GM18526 (cell line): ENCODE measurements around the gene ANGPTL8.

Experiments used
- POLR2A ChIP-seq: IDR thresholded peaks from 3 replicates; pipeline ENCODE4 v1.6.1; 2011; ENCODE audit not compliant: insufficient read length; ENCODE audit errors: extremely low read depth

Gene ANGPTL8

DNA sequence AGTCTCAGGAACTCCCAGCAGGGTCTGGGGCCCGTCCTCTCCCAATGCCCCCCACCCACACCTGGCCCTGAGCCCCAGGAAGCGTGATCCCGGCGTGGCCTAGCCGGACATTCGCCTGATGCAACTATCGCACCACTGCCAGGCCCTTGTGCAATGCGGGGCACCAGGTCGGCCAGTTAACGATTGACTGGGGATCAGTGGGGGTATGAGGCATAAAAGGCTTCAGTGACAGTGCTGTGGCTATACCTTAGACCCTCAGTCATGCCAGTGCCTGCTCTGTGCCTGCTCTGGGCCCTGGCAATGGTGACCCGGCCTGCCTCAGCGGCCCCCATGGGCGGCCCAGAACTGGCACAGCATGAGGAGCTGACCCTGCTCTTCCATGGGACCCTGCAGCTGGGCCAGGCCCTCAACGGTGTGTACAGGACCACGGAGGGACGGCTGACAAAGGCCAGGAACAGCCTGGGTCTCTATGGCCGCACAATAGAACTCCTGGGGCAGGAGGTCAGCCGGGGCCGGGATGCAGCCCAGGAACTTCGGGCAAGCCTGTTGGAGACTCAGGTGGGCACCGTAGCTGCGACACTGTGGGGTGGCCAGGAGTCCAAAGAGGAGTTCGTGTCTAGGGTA is at the start of gene ANGPTL8:
Gene ANGPTL8, plus strand, starts transcription at position 243 of the 624 bp plus-strand sequence. Its CDS starts 19 bp downstream, at position 262.
- no peak for TF ChIP-seq POLR2A

- TF ChIP-seq POLR2A = no peak
Observed at GRCh38 chr19:11190501-11190900, 48.9 kb upstream of the ANGPTL8 start.

- TF ChIP-seq POLR2A = no peak
Observed at GRCh38 chr19:11191273-11191755, 48.1 kb upstream of the ANGPTL8 start.

GRCh38 chr19:11191934-11192333 is 47.5 kb upstream of the ANGPTL8 start:
- no peak for TF ChIP-seq POLR2A

GRCh38 chr19:11192957-11193939 is 46.2 kb upstream of the ANGPTL8 start:
- TF ChIP-seq POLR2A = no peak

DNA sequence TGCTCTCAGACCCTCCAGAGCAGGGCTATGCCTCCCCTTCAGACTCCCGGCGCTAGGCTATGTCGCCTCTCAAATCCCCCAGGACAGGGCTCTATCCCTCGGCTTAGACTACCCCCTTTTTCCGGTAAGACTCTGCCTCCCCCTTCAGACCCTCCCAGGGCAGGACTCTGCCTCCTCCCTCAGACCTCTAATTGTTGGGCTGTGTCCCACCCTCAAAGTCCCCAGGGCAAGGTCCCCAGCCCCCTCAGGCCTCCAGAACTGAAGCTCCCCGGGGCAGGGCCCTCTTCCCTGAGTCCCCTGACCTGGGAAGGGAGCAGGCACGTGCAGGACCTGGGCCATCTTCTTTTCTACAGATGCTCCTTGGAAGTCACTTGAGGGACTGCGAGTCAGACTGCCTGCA is 45.2 kb upstream of the ANGPTL8 start:
- TF ChIP-seq POLR2A = no peak

DNA sequence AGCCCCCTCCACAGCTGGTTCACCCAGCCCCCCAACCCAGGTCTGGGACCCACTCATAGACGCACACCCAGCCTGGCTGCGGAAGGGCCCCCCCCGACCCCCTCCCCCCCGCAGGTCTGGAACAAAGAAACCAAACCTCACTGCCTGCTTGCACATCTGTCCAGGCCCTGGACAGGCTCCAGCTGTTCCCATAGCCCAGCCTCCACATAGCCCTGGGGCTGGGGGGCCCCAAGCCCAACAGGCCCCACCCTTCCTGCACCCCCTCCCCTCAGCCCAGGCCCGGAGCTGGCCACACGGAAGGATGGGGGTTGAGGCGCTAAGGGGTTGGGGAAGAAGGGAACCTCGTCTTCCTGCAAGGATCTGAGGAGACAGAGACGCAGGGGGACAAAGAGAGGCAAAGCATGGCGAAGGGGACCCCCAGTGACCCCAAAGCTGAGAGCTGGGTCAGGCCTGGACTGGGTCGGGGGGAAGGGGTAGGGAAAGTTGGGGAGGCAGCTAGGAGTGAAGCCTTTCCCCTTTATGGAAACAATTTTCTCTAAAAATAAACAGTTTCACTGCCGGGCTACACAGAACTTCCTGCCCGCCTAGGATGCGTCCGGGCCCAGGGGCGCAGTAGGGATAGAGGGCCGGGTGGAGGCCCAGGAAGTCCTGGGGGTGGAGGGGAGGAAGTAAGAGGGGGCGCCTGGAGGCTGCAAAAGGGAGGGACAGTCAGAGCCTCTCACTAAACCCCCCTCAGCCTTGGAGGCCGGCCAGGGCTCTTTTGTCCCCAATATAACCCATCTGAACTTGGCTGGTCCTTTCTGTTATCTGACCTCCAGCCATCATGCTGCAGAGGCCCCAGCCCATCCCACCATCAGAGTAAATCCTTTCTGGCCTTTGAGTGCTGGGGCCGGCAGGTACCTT is 44.5 kb upstream of the ANGPTL8 start:
- no peak for TF ChIP-seq POLR2A

- no peak for TF ChIP-seq POLR2A
Observed at GRCh38 chr19:11195681-11196080, 43.7 kb upstream of the ANGPTL8 start.

GRCh38 chr19:11196406-11197287 is 42.8 kb upstream of the ANGPTL8 start:
- TF ChIP-seq POLR2A = no peak

DNA sequence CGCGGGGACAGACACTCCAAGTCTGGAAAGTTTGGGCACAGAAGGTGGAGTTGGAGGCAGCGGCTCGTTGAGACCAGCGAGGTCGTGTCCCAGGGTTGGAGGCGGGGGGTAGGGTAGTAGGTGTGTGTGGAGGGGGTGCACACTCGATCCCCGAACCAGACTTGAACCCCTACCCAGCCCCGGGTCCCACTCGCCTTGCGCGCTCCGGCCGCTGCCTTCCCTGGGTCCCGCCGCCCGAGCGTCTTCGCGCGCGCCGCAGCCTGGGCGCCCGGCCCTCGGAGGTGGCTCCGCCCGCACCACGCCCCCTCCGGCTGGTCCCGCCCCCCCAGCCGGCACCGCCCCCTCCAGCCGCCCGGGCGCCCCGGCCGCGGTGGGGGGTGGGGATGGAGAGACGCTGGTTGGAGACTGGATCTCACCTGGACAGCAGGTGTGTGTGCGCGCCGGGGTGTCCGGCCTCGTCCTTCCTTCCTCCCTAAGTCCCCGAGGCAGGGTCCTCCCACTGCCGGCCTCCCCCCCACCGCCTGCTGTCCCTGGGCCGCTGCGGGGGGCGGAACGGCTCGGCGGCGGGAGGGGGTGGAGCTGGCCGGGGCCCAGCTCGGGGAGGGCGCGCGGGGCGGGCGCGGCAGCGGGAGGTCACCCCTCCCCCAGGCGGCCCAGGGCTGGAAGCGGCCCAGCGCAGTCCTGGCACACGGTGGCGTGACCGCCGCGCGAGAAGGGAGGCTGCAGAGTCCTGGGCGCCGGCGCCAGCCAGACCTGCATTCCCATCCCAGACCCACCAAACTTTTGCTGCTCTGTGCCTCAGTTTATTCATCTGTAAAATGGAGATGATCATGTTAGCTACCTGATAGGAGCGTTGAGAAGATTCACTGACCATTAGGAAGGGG is 41.9 kb upstream of the ANGPTL8 start, which contains the start of gene KANK2:
Gene KANK2, minus strand, starts transcription at position 255 of the 884 bp plus-strand sequence. CDS start 3,034 bp downstream, outside the sequence.
- peak; percentile 50 for TF ChIP-seq POLR2A

GRCh38 chr19:11198175-11198534 is 41.3 kb upstream of the ANGPTL8 start:
- no peak for TF ChIP-seq POLR2A

DNA sequence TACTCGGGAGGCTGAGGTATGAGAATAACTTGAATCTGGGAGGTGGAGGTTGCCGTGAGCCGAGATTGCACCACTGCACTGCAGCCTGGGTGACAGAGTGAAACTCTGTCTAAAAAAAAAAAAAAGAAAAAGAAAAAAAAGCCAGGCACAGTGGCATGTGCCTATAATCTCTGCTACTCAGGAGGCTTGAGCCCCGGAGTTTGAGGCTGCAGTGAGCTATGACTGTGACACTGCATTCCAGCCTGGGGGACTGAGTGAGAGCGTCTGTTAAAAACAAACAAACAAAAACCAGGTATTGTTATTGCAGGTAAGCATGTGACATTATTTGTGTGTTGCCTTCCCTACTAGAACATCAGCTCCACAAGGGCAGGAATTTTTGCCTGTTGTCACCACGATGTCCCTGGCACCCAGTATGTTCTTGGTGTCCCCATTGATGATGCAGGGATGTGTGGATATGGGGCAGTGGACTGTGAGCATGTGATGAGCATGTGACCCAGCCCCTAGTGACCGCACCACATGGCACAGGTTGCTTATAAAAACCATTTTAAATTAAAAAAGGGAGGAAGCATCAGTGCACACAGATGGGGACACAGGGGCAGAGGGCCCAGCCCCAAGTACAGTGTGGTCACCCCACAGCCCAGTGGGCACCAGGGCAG is 40.5 kb upstream of the ANGPTL8 start:
- TF ChIP-seq POLR2A = no peak

DNA sequence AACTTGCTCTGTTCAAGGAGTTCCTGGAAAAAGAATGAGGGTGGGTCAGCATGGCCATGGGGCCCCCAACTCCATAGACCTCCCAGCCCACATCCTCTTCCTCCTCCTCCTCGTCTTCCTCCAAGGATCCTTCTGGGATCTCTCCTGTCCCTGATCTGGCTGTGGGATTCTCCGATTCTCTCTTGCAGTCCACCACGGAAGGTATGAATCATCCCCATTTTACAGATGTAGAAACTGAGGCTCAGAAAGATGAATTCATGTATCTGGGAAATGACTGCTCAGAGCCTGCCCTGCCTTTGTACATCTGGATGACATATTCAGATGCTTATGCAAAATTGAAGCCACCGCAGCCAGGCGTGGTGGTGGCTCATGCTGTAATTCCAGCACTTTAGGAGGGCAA is 39.9 kb upstream of the ANGPTL8 start:
- no peak for TF ChIP-seq POLR2A
